ENCODE results near the gene HIC2. TPM values are rescaled to one million over a fixed set of nuclear protein-coding genes. Genes with fewer than 3 reads are reported as not detected.
"Not testable (repeated sequence)": the region's sequence is repeated elsewhere in the genome, so short reads cannot be mapped to it uniquely, and the experiment has no call there.

The HIC2 gene
- total RNA-seq, 2 experiments from 2014 or later = 9.2 to 11.3 TPM

DNA sequence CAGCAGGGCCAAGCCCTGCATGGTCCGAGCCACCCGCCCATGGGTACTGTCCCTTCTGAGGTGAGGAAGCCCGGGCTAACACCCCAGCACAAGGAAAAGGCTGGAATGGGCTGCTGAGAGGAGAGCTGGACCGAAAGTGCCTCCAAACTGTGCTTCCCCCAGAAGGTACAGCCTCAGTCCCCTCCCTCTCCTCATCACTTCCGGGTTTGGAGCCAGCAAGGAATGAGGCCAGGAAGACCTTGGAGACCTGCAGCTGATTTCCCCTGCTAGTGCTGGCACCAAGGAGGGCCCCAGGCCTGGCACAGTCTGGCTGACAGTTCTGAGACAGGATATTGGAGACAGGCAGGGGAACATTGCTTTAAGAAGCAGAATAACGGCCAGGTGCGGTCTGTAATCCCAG lies 81.3 kb downstream of the HIC2 start:
- H3K9me2 ChIP-seq (ENCODE audit: insufficient read depth, low read length); H4K20me1 ChIP-seq (ENCODE audit: insufficient read depth, low read length); POLR2A ChIA-PET; H3K4me2 ChIP-seq (ENCODE audit: low read length); BruUV-seq (replicated peaks); H3K36me3 ChIP-seq (ENCODE audit: insufficient read depth, low read length); H3K79me2 ChIP-seq (ENCODE audit: insufficient read depth, low read depth, low read length); H3K4me3 ChIP-seq (ENCODE audit: low read depth, low read length, poor library complexity, severe bottlenecking); H2AFZ ChIP-seq (ENCODE audit: low read length); intact Hi-C loops (cut with micrococcal nuclease; ENCODE audit: unreplicated experiment); H3K9me3 ChIP-seq (ENCODE audit: low read length); H3K27ac ChIP-seq (ENCODE audit: low read depth, low read length, poor library complexity, severe bottlenecking); H3K4me1 ChIP-seq (ENCODE audit: insufficient read depth, low read length, poor library complexity, severe bottlenecking); DNase-seq (ENCODE audit: low spot score); CTCF ChIA-PET (ENCODE audit: unreplicated experiment): not testable (repeated sequence)

DNA sequence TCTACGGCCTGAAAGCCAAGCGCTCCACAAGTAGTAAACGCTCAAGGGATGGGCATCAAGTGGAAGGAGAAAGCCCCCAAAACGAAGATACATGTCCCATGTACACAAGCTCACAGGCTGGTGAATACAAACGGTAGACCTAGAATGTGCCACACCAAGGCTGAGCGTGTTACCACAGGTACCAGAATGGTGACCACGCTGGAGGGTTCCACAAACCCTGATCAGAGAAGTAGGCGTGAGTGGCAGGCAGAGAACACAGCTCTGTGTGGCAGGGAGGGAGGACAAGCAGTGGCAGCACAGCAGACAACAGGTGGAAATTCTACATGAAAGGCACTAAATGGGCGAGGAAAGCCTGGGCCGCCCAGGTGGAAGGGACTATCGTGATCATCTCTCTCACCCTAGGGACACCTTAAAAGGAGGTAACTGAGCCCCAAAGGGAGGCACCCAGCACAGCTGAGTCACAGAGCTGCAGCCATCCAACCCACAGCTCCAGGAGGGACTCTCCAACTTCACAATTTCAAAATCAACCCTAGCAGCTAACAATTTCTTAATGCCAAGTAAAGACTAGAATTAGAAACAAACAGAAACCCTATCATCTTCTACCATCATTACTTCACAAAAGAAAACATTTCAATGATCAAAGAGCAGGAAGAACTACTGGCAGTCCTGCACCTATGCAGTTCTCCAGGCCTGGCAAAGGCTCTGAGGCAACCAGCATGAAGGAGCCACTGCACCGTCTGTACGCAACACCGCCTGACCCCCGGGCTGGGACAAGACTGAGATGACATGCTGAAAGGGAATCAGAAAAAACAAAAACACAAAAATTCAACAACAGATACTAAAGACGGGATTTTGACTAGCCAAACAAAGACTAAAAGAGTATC lies 82.7 kb downstream of the HIC2 start:
- H4K20me1 ChIP-seq (ENCODE audit: insufficient read depth, low read length); H3K9me2 ChIP-seq (ENCODE audit: insufficient read depth, low read length); H2AFZ ChIP-seq (ENCODE audit: low read length); H3K4me2 ChIP-seq (ENCODE audit: low read length); H3K36me3 ChIP-seq (ENCODE audit: insufficient read depth, low read length); H3K4me1 ChIP-seq (ENCODE audit: insufficient read depth, low read length, poor library complexity, severe bottlenecking); POLR2A ChIA-PET; H3K79me2 ChIP-seq (ENCODE audit: insufficient read depth, low read depth, low read length); H3K4me3 ChIP-seq (ENCODE audit: low read depth, low read length, poor library complexity, severe bottlenecking); CTCF ChIA-PET (ENCODE audit: unreplicated experiment); H3K9me3 ChIP-seq (ENCODE audit: low read length); intact Hi-C loops (cut with micrococcal nuclease; ENCODE audit: unreplicated experiment); H3K27ac ChIP-seq (ENCODE audit: low read depth, low read length, poor library complexity, severe bottlenecking); DNase-seq (ENCODE audit: low spot score): not testable (repeated sequence)
- BruUV-seq (replicated peaks) = TSS peak; percentile 65

Small RNAs within 50 kb of the gene (small RNA-seq; reads per million reads assigned to genes)
- not detected for gene RF00492
- not detected for gene RN7SKP63

Other genes starting within 250 kb of the HIC2 start
- gene RIMBP3B, start 33.6 kb upstream of the HIC2 start, total RNA-seq (2014; rRNA removed; shearing (Covaris generic)) = 2.4 and 3.4 TPM in 2 replicates
- gene RIMBP3B, start 33.6 kb upstream of the HIC2 start, total RNA-seq (2022) = 1.1 and 1.5 TPM in 2 replicates
- 0.82 and 1.2 TPM in 2 replicates for gene TMEM191C, start 50.0 kb downstream of the HIC2 start, total RNA-seq (2014; rRNA removed; shearing (Covaris generic))
- 2.2 and 3.2 TPM in 2 replicates for gene TMEM191C, start 50.0 kb downstream of the HIC2 start, total RNA-seq (2022)
- gene RIMBP3C, start 134.1 kb downstream of the HIC2 start, total RNA-seq (2014; rRNA removed; shearing (Covaris generic)) = 0.15 and 0.69 TPM in 2 replicates
- gene RIMBP3C, start 134.1 kb downstream of the HIC2 start, total RNA-seq (2022) = 1.1 and 2.0 TPM in 2 replicates
- 61.2 and 63.8 TPM in 2 replicates for gene UBE2L3, start 150.3 kb downstream of the HIC2 start, total RNA-seq (2014; rRNA removed; shearing (Covaris generic))
- 67.1 and 67.8 TPM in 2 replicates for gene UBE2L3, start 150.3 kb downstream of the HIC2 start, total RNA-seq (2022)
- 75.6 and 81.1 TPM in 2 replicates for gene YDJC, start 212.7 kb downstream of the HIC2 start, total RNA-seq (2014; rRNA removed; shearing (Covaris generic))
- 59.0 and 59.3 TPM in 2 replicates for gene YDJC, start 212.7 kb downstream of the HIC2 start, total RNA-seq (2022)
- 1.5 and 1.7 TPM in 2 replicates for gene CCDC116, start 215.4 kb downstream of the HIC2 start, total RNA-seq (2014; rRNA removed; shearing (Covaris generic))
- gene CCDC116, start 215.4 kb downstream of the HIC2 start, total RNA-seq (2022) = 3.1 and 3.5 TPM in 2 replicates
- gene SDF2L1, start 224.9 kb downstream of the HIC2 start, total RNA-seq (2014; rRNA removed; shearing (Covaris generic)) = 66.8 and 89.1 TPM in 2 replicates
- gene SDF2L1, start 224.9 kb downstream of the HIC2 start, total RNA-seq (2022) = 39.6 and 60.5 TPM in 2 replicates
- gene PPIL2, start 248.6 kb downstream of the HIC2 start, total RNA-seq (2014; rRNA removed; shearing (Covaris generic)) = 58.5 and 59.9 TPM in 2 replicates
- 86.3 and 92.7 TPM in 2 replicates for gene PPIL2, start 248.6 kb downstream of the HIC2 start, total RNA-seq (2022)

All from OCI-LY7 (cell line).